Stimulated activated CD8-positive, alpha-beta memory T cell treated with anti-CD3 and anti-CD28 coated beads, Interleukin-4, amount 100 ng/mL, for 48 hours (primary cell): ENCODE results near the gene KREMEN2.

Source experiments
- DNase-seq: peaks from one replicate; pipeline ENCODE4 v3.0.0-alpha.2; 2020

KREMEN2 gene

GRCh38 chr16:2980227-2981176 is 16.4 kb downstream of the KREMEN2 start, which contains the start of gene PKMYT1:
Gene PKMYT1 (minus strand): TSS chr16:2980446. CDS start chr16:2979657, 789 bp downstream.
- peak; percentile 97 for DNase-seq

- no peak for DNase-seq
Measured at GRCh38 chr16:2981177-2981898, 17.3 kb downstream of the KREMEN2 start.

- no peak for DNase-seq
Measured at GRCh38 chr16:2981899-2982250, 17.8 kb downstream of the KREMEN2 start.

- DNase-seq = no peak
Measured at GRCh38 chr16:2982402-2982801, 18.3 kb downstream of the KREMEN2 start.

GRCh38 chr16:2983706-2984136 is 19.6 kb downstream of the KREMEN2 start:
- peak; percentile 90 for DNase-seq

GRCh38 chr16:2985462-2985861 is 21.4 kb downstream of the KREMEN2 start:
- DNase-seq = no peak

GRCh38 chr16:2985893-2986355 is 21.8 kb downstream of the KREMEN2 start:
- no peak for DNase-seq

- DNase-seq = no peak
Measured at GRCh38 chr16:2986623-2987188, 22.6 kb downstream of the KREMEN2 start.

- no peak for DNase-seq
Measured at GRCh38 chr16:2987286-2987685, 23.2 kb downstream of the KREMEN2 start.

- no peak for DNase-seq
Measured at GRCh38 chr16:2987833-2988232, 23.8 kb downstream of the KREMEN2 start.

GRCh38 chr16:2988590-2989099 is 24.6 kb downstream of the KREMEN2 start:
- DNase-seq = no peak

- no peak for DNase-seq
Measured at GRCh38 chr16:2990891-2991290, 26.8 kb downstream of the KREMEN2 start.

- no peak for DNase-seq
Measured at GRCh38 chr16:2991566-2992261, 27.6 kb downstream of the KREMEN2 start.

GRCh38 chr16:2992383-2993081 is 28.5 kb downstream of the KREMEN2 start:
- no peak for DNase-seq

- no peak for DNase-seq
Measured at GRCh38 chr16:2996298-2996697, 32.2 kb downstream of the KREMEN2 start.

GRCh38 chr16:2999929-3000328 is 35.9 kb downstream of the KREMEN2 start:
- no peak for DNase-seq

- no peak for DNase-seq
Measured at GRCh38 chr16:3000540-3000939, 36.5 kb downstream of the KREMEN2 start.

- DNase-seq = no peak
Measured at GRCh38 chr16:3001316-3001715, 37.2 kb downstream of the KREMEN2 start.

GRCh38 chr16:3003582-3004270 is 39.7 kb downstream of the KREMEN2 start:
- DNase-seq = peak; percentile 97

- DNase-seq = no peak
Measured at GRCh38 chr16:3004319-3004718, 40.2 kb downstream of the KREMEN2 start.

GRCh38 chr16:3004781-3005284 is 40.8 kb downstream of the KREMEN2 start:
- DNase-seq = no peak
